Duodenal mucosa (tissue), 2 donors: ENCODE results near the gene NFATC1.

ENCODE experiments used
- H3K27ac ChIP-seq: one replicate; pipeline ENCODE4 v1.7.0; 2013; ENCODE audit warnings: low read depth, low read length
- H3K27me3 ChIP-seq, 2 donors: one replicate each; pipeline ENCODE4 v1.7.0; 2013; ENCODE audit warnings: low read length in 2 of 2, control low read depth in 1 of 2; ENCODE audit not compliant: insufficient read depth in 2 of 2, control insufficient read depth in 1 of 2
- H3K36me3 ChIP-seq, 2 donors: one replicate each; pipeline ENCODE4 v1.7.0; 2013; ENCODE audit warnings: low read length in 2 of 2, control low read depth in 1 of 2; ENCODE audit not compliant: insufficient read depth in 2 of 2, control insufficient read depth in 1 of 2
- H3K4me1 ChIP-seq, 2 donors: one replicate each; pipeline ENCODE4 v1.7.0; 2013; ENCODE audit warnings: low read length in 2 of 2, control low read depth in 1 of 2; ENCODE audit not compliant: insufficient read depth in 2 of 2, control insufficient read depth in 1 of 2
- H3K4me3 ChIP-seq, 2 donors: one replicate each; pipeline ENCODE4 v1.7.0; 2013; ENCODE audit warnings: low read length in 2 of 2, low read depth in 1 of 2
- H3K9ac ChIP-seq, 2 donors: one replicate each; pipeline ENCODE4 v1.7.0; 2013; ENCODE audit warnings: low read length in 2 of 2, low read depth in 1 of 2
- H3K9me3 ChIP-seq, 2 donors: one replicate each; pipeline ENCODE4 v1.7.0; 2013; ENCODE audit warnings: low read length in 2 of 2, control low read depth in 1 of 2; ENCODE audit not compliant: control insufficient read depth in 1 of 2

NFATC1 gene

GRCh38 chr18:79490626-79491041 lies 94.9 kb downstream of the NFATC1 start:
- no peak overlapping the region for H3K27ac ChIP-seq
- H3K9ac ChIP-seq = no peak overlapping the region
- no peaks in the 10 kb centered on the region for H3K27me3 ChIP-seq
- no peak overlapping the region for H3K4me3 ChIP-seq
- H3K4me1 ChIP-seq = no peaks in the 10 kb centered on the region
- no peaks in the 10 kb centered on the region for H3K9me3 ChIP-seq
- peaks cover 0 to 11% of the 10 kb centered on the region in 2 donors for H3K36me3 ChIP-seq

GRCh38 chr18:79491081-79491551 lies 95.4 kb downstream of the NFATC1 start:
- Histone ChIP-seq H3K27ac (no peak overlapping the region), H3K27me3 (no peaks in the 10 kb centered on the region), H3K9me3 (no peaks in the 10 kb centered on the region), H3K36me3 (peaks cover 0 to 11% of the 10 kb centered on the region in 2 donors), H3K9ac (no peak overlapping the region), H3K4me3 (no peak overlapping the region), H3K4me1 (no peaks in the 10 kb centered on the region)

GRCh38 chr18:79493211-79493800 lies 97.6 kb downstream of the NFATC1 start:
- Histone ChIP-seq H3K4me1 (peaks cover 0 to 3% of the 10 kb centered on the region in 2 donors), H3K27ac (no peak overlapping the region), H3K27me3 (no peaks in the 10 kb centered on the region), H3K4me3 (no peak overlapping the region), H3K9me3 (peaks cover under 1 to 4% of the 10 kb centered on the region in 2 donors), H3K9ac (no peak overlapping the region), H3K36me3 (peaks cover 0 to 3% of the 10 kb centered on the region in 2 donors)

- H3K36me3 ChIP-seq = peaks cover 0 to 3% of the 10 kb centered on the region in 2 donors
These were observed 98.1 kb downstream of the NFATC1 start for GRCh38 chr18:79493801-79494211.

GRCh38 chr18:79494936-79495335 lies 99.2 kb downstream of the NFATC1 start:
- no peak overlapping the region for H3K9ac ChIP-seq
- H3K27ac ChIP-seq = no peak overlapping the region
- peaks cover 0 to 3% of the 10 kb centered on the region in 2 donors for H3K4me1 ChIP-seq
- H3K4me3 ChIP-seq = no peak overlapping the region
- H3K9me3 ChIP-seq = peaks cover 11 to 16% of the 10 kb centered on the region in 2 donors
- no peaks in the 10 kb centered on the region for H3K27me3 ChIP-seq
- H3K36me3 ChIP-seq = no peaks in the 10 kb centered on the region

More at GRCh38 chr18:79493801-79494211, 98.1 kb downstream of the NFATC1 start:
- Histone ChIP-seq H3K4me1 (peaks cover 0 to 3% of the 10 kb centered on the region in 2 donors), H3K27me3 (no peaks in the 10 kb centered on the region), H3K4me3 (no peak overlapping the region), H3K27ac (no peak overlapping the region), H3K9ac (no peak overlapping the region), H3K9me3 (peaks cover 5 to 8% of the 10 kb centered on the region in 2 donors)

GRCh38 chr18:79495591-79496071 lies 99.9 kb downstream of the NFATC1 start:
- no peaks in the 10 kb centered on the region for H3K27me3 ChIP-seq
- no peak overlapping the region for H3K9ac ChIP-seq
- peaks cover 0 to 3% of the 10 kb centered on the region in 2 donors for H3K4me1 ChIP-seq
- no peak overlapping the region for H3K4me3 ChIP-seq
- H3K27ac ChIP-seq = no peak overlapping the region
- peaks cover 11 to 22% of the 10 kb centered on the region in 2 donors for H3K9me3 ChIP-seq
- H3K36me3 ChIP-seq = no peaks in the 10 kb centered on the region

GRCh38 chr18:79496237-79496977 lies 100.7 kb downstream of the NFATC1 start:
- Histone ChIP-seq H3K9me3 (peaks cover 11 to 22% of the 10 kb centered on the region in 2 donors), H3K36me3 (no peaks in the 10 kb centered on the region), H3K27ac (no peak overlapping the region), H3K27me3 (no peaks in the 10 kb centered on the region), H3K4me3 (no peak overlapping the region), H3K4me1 (peaks cover 0 to 3% of the 10 kb centered on the region in 2 donors), H3K9ac (no peak overlapping the region)

- H3K4me3 ChIP-seq = no peak overlapping the region
- H3K36me3 ChIP-seq = no peaks in the 10 kb centered on the region
- peaks cover 0 to 3% of the 10 kb centered on the region in 2 donors for H3K4me1 ChIP-seq
- H3K9me3 ChIP-seq = peaks cover 11 to 22% of the 10 kb centered on the region in 2 donors
- no peaks in the 10 kb centered on the region for H3K27me3 ChIP-seq
- H3K27ac ChIP-seq = no peak overlapping the region
- H3K9ac ChIP-seq = no peak overlapping the region
These were observed 101.4 kb downstream of the NFATC1 start for GRCh38 chr18:79496978-79497637.

GRCh38 chr18:79497638-79498081 lies 101.9 kb downstream of the NFATC1 start:
- Histone ChIP-seq H3K4me1 (peaks cover 0 to 3% of the 10 kb centered on the region in 2 donors), H3K27me3 (no peaks in the 10 kb centered on the region), H3K9me3 (peaks cover 11 to 22% of the 10 kb centered on the region in 2 donors), H3K4me3 (no peak overlapping the region), H3K9ac (no peak overlapping the region), H3K36me3 (no peaks in the 10 kb centered on the region), H3K27ac (no peak overlapping the region)

- Histone ChIP-seq H3K4me3 (no peak overlapping the region), H3K27ac (no peak overlapping the region), H3K4me1 (peaks cover 0 to 3% of the 10 kb centered on the region in 2 donors), H3K36me3 (no peaks in the 10 kb centered on the region), H3K9ac (no peak overlapping the region), H3K9me3 (peaks cover 11 to 22% of the 10 kb centered on the region in 2 donors), H3K27me3 (no peaks in the 10 kb centered on the region)
These were observed 102.9 kb downstream of the NFATC1 start for GRCh38 chr18:79498662-79499061.
